HepG2 (cell line): Measurements from ENCODE around the gene SLC2A11. TPM values are rescaled to one million over a fixed set of nuclear protein-coding genes. Genes with fewer than 3 reads are reported as not detected.

Experiments used
- ATAC-seq: fragments of 200-7000 bp; cut with Tn5 transposase; 3 replicates; pipeline ENCODE4 v1.9.1; 2020; ENCODE audit warnings: mild to moderate bottlenecking, moderate library complexity
- BruUV-seq: library from RNA; stranded (reverse); fragments of 400-500 nt; replicated peaks from 2 replicates; lab custom pipeline; 2021; lab: Mats Ljungman, UMichigan
- CTCF ChIA-PET: fragments of 300-600 bp; formaldehyde crosslinking; extraction: SDS; loops from one replicate; lab custom pipeline; 2021; ENCODE audit warnings: low total read pairs, inconsistent platforms, low intra/inter-chr PET ratio; lab: Yijun Ruan, JAX
- POLR2A ChIA-PET: fragments of 350-600 bp; sonication (Branson Sonifier 250); formaldehyde crosslinking; loops from one replicate; lab custom pipeline; 2020; ENCODE audit warnings: antibody characterized with exemption, inconsistent platforms; lab: Yijun Ruan, JAX
- DNase-seq: peaks from one replicate; pipeline ENCODE4 v3.0.0-alpha.2; 2015; ENCODE audit warnings: low spot score
- FAIRE-seq: peaks from 3 replicates; lab custom pipeline; 2011; peaks lifted over from hg19 to GRCh38; lab: Jason Lieb, UNC
- H2AFZ ChIP-seq: one replicate; pipeline ENCODE4 v1.6.1; 2011; ENCODE audit warnings: low read length, inconsistent platforms
- H3K27ac ChIP-seq: fragments of 300-600 bp; 3 replicates; pipeline ENCODE4 v1.8.0; 2011; ENCODE audit warnings: mixed run types, mild to moderate bottlenecking, mixed read lengths, low read length, inconsistent platforms; ENCODE audit not compliant: insufficient read depth; ENCODE audit errors: extremely low read length
- H3K27me3 ChIP-seq, 2 experiments: fragments of 200-600 bp in 1 of 2; 2 replicates in 1 of 2; 3 replicates in 1 of 2; pipeline versions ENCODE4 v1.6.0 to v1.8.0; 2011; ENCODE audit warnings: low read length in 2 of 2, mild to moderate bottlenecking in 2 of 2, moderate library complexity in 2 of 2, inconsistent platforms in 1 of 2; ENCODE audit not compliant: insufficient read depth in 2 of 2, control insufficient read depth in 1 of 2
- H3K36me3 ChIP-seq, 2 experiments: fragments of 200-600 bp in 1 of 2; replicated peaks in 1 of 2; 2 replicates in 1 of 2; 3 replicates in 1 of 2; pipeline versions ENCODE4 v1.5.1 to v1.8.0; 2011; ENCODE audit warnings: low read length in 2 of 2, inconsistent platforms in 1 of 2; ENCODE audit not compliant: insufficient read depth in 2 of 2, control insufficient read depth in 1 of 2
- H3K4me1 ChIP-seq: 2 replicates; pipeline ENCODE4 v1.5.1; 2012; ENCODE audit warnings: low read length, inconsistent platforms; ENCODE audit not compliant: insufficient read depth
- H3K4me2 ChIP-seq: 2 replicates; pipeline ENCODE4 v1.6.0; 2011; ENCODE audit warnings: low read depth, low read length, inconsistent platforms
- H3K4me3 ChIP-seq, 3 experiments: fragments of 200-600 bp in 1 of 3; sonication (generic), shearing (Covaris generic) in 1 of 3; replicated peaks in 1 of 3; 2 replicates each; pipeline ENCODE4 v1.5.1; 2011 to 2016; ENCODE audit warnings: low read length in 3 of 3, inconsistent platforms in 2 of 3, low read depth in 2 of 3, mild to moderate bottlenecking in 2 of 3, control low read depth in 1 of 3, mixed read lengths in 1 of 3; ENCODE audit not compliant: insufficient read depth in 1 of 3
- H3K79me2 ChIP-seq: one replicate; pipeline ENCODE4 v1.6.1; 2011; ENCODE audit warnings: low read length, inconsistent platforms; ENCODE audit not compliant: insufficient read depth
- H3K9ac ChIP-seq: 2 replicates; pipeline ENCODE4 v1.6.0; 2011; ENCODE audit warnings: mild to moderate bottlenecking, low read depth, low read length, inconsistent platforms; ENCODE audit not compliant: insufficient read depth
- H3K9me3 ChIP-seq: 2 replicates; pipeline ENCODE4 v1.5.1; 2012; ENCODE audit warnings: mild to moderate bottlenecking, low read length
- H4K20me1 ChIP-seq: 2 replicates; pipeline ENCODE4 v1.6.0; 2011; ENCODE audit warnings: inconsistent platforms, mild to moderate bottlenecking, low read length, moderate library complexity; ENCODE audit not compliant: insufficient read depth
- ERF ChIP-seq: IDR thresholded peaks from 2 replicates; pipeline ENCODE4 v1.6.1; 2018; ENCODE audit warnings: missing biosample characterization, missing genetic modification reagents
- SIX1 ChIP-seq: sonication (generic); formaldehyde crosslinking; IDR thresholded peaks from 2 replicates; pipeline ENCODE4 v1.4.0; 2020; ENCODE audit warnings: missing genetic modification reagents, borderline replicate concordance
- SOX13 ChIP-seq, 3 experiments: fragments of 450-650 bp in 1 of 3; sonication (generic) in 1 of 3; formaldehyde crosslinking in 1 of 3; IDR thresholded peaks in 2 of 3; conservative IDR thresholded peaks in 1 of 3; 2 replicates each; pipeline versions ENCODE4 v1.5.0 to v1.6.1; 2016 to 2020; ENCODE audit warnings: antibody characterized with exemption in 1 of 3, mild to moderate bottlenecking in 1 of 3, missing compliant biosample characterization in 1 of 3, missing genetic modification reagents in 1 of 3, moderate library complexity in 1 of 3
- TCF7 ChIP-seq: sonication (generic); IDR thresholded peaks from 2 replicates; pipeline ENCODE4 v1.6.1; 2016; ENCODE audit warnings: antibody characterized with exemption, low read depth
- TEAD3 ChIP-seq: optimal IDR thresholded peaks from 2 replicates; pipeline ENCODE3; 2016; ENCODE audit warnings: borderline replicate concordance
- WGBS: methylation state at CpG from one replicate; pipeline ENCODE4 v1.1.6; 2017; ENCODE audit warnings: low lambda C conversion rate; 5-methylcytosine and 5-hydroxymethylcytosine counted together
- in situ Hi-C: cut with HindIII; loops from 2 replicates; pipeline ENCODE4 v1.10.0; 2017; ENCODE audit warnings: low pct_unique_long_range_greater_than_20kb; ENCODE audit not compliant: extremely low pct_ligation_motif_present
- intact Hi-C: fragments of 100-400 bp; cut with micrococcal nuclease; formaldehyde crosslinking; loops from one replicate; pipeline ENCODE4 v1.10.0; 2022; ENCODE audit not compliant: unreplicated experiment
- polyA plus RNA-seq, 8 experiments: library from polyadenylated mRNA; depleted of rRNA in 3 of 8; stranded (reverse) in 7 of 8; unstranded in 1 of 8; fragments of >200 nt; fragmentation: Illumina TruSeq in 4 of 8; extraction: Trizol in 4 of 8; gene quantifications; 2 replicates each; pipeline versions ENCODE4 v1.2.1 to v1.2.3, GENCODE V29; 2011 to 2016; ENCODE audit warnings: low read depth in 4 of 8, missing spikeins in 1 of 8, mixed read lengths in 1 of 8; ENCODE audit not compliant: insufficient read depth in 1 of 8
- total RNA-seq, 5 experiments: library from RNA; depleted of rRNA; stranded (reverse); fragments of >200 nt; fragmentation: Illumina TruSeq; extraction: Trizol; gene quantifications; 2 replicates each; pipeline ENCODE4 v1.2.3, GENCODE V29; 2016; ENCODE audit warnings: low read depth in 1 of 5
- TF ChIP-seq, protein P1 (sequence below): sonication (generic); IDR thresholded peaks from 2 replicates; pipeline ENCODE4 v1.6.1; 2016; ENCODE audit warnings: low read depth, borderline replicate concordance
- TF ChIP-seq, protein P2 (sequence below): sonication (generic); formaldehyde crosslinking; IDR thresholded peaks from 2 replicates; pipeline ENCODE4 v1.4.0; 2020; ENCODE audit warnings: missing genetic modification reagents
- TF ChIP-seq, protein P3 (sequence below): sonication (generic); formaldehyde crosslinking; IDR thresholded peaks from 2 replicates; pipeline ENCODE4 v1.4.0; 2020; ENCODE audit warnings: missing genetic modification reagents
- TF ChIP-seq, protein P4 (sequence below), 2 experiments: fragments of 450-650 bp in 1 of 2; sonication (generic) in 1 of 2; formaldehyde crosslinking; IDR thresholded peaks; 2 replicates each; pipeline versions ENCODE4 v1.5.0 to v1.8.0; 2020 to 2022; ENCODE audit warnings: mild to moderate bottlenecking in 1 of 2, missing genetic modification reagents in 1 of 2

SLC2A11 gene
- total and polyA plus RNA-seq, 2 of the 13 experiments (the other 11 are each of a cell fraction or from before 2014, with no cell fraction given): 15.2 to 15.4 TPM

DNA sequence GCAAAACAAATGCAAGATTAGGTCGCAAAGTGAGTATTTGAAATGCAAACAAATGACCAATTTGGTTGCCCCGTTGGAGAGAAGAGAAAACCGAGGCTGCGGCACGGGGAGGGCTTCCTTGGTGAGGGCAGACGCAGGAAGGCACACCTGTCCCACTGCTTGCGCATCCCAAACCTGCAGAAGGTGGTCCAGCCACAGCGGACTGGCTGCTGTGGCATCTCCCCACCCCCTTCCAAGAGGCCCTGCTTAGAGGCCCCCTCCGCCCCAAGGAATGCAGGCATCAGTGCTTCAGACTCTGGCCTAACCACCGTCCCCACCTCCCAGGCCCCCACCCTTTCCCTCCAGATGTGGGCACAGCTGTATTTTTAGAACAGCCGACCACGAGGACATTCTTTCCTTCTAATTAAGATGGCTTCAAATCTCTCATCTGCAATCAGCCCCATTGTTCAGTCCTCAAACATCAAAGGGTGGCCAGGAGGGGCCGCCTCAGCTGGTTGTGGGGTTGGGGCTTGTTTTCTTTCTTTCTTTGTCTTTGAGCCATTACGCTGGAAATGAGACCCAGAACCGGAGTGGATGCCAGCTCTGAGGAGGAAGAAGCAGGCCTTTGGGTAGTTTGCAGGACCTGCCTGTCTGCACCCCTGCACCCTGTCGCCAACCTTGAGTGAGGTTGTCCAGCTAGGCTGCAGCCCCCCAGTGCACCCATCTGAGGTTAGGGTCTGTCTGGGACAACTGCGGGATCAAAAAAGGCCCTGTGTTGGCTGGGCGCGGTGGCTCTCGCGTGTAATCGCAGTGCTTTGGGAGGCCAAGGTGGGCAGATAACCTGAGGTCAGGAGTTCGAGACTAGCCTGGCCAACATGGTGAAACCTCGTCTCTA lies 9.4 kb upstream of the SLC2A11 start:
- Histone ChIP-seq H3K27ac (no peak overlapping the region), H3K4me3 (no peak overlapping the region), H3K4me1 (peaks cover 67% of the 10 kb centered on the region), H4K20me1 (no peaks in the 10 kb centered on the region), H3K9ac (no peak overlapping the region), H2AFZ (no peak overlapping the region), H3K4me2 (peak overlapping the region; percentile 0; the same call in 1 of the 2 replicates), H3K36me3 (no peaks in the 10 kb centered on the region), H3K9me3 (no peaks in the 10 kb centered on the region), H3K27me3 (peaks cover 2 to 11% of the 10 kb centered on the region in 2 experiments; a peak in 1 of 5 replicates)
- in situ Hi-C loops (loop anchor here (5.0 to 25.0 kb wide), 2 partner anchors 66 to 236 kb away; no protein-coding TSS in a partner anchor), intact Hi-C loops (loop anchor here (5.0 kb wide), 1 partner anchor 81 kb away; the partner anchor contains the start of gene CHCHD10)
- no peak for ATAC-seq
- DNase-seq: no peak
- no TSS peak for BruUV-seq
- no peak for FAIRE-seq
- WGBS: 33% methylated on average over 21 of the region's 24 CpGs
- ChIA-PET CTCF (interaction anchor here (1.5 to 3.9 kb wide), 2 partner anchors 80 to 82 kb away, joined by 3 to 34 read pairs; partner anchors contain the start of gene CHCHD10), POLR2A (interaction anchor here (0.7 to 2.2 kb wide), 3 partner anchors 9 to 80 kb away, joined by 3 to 18 read pairs (median 5); partner anchors contain the start of genes CHCHD10 and SLC2A11)
- TF ChIP-seq SIX1 (CRISPR knock-in tag) (no peak), TCF7 (0 out of 2 replicates have a peak, but pooled peaks have one; percentile 36), TEAD3 (peak; percentile 35), SOX13 (IDR thresholded peaks at IDR 0.05) (no peak), SOX13 (CRISPR knock-in tag; conservative IDR thresholded peaks at IDR 0.05 in 1 of 2, IDR thresholded peaks at IDR 0.05 in 1 of 2) (peak in 1 of 2 experiments; percentile 51; a peak in 2 of 4 replicates), ERF (CRISPR knock-in tag) (no peak)
- TF ChIP-seq, protein P1, sequence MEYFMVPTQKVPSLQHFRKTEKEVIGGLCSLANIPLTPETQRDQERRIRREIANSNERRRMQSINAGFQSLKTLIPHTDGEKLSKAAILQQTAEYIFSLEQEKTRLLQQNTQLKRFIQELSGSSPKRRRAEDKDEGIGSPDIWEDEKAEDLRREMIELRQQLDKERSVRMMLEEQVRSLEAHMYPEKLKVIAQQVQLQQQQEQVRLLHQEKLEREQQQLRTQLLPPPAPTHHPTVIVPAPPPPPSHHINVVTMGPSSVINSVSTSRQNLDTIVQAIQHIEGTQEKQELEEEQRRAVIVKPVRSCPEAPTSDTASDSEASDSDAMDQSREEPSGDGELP: peak; percentile 30; the same call in 1 of the 2 replicates
- TF ChIP-seq, protein P2, sequence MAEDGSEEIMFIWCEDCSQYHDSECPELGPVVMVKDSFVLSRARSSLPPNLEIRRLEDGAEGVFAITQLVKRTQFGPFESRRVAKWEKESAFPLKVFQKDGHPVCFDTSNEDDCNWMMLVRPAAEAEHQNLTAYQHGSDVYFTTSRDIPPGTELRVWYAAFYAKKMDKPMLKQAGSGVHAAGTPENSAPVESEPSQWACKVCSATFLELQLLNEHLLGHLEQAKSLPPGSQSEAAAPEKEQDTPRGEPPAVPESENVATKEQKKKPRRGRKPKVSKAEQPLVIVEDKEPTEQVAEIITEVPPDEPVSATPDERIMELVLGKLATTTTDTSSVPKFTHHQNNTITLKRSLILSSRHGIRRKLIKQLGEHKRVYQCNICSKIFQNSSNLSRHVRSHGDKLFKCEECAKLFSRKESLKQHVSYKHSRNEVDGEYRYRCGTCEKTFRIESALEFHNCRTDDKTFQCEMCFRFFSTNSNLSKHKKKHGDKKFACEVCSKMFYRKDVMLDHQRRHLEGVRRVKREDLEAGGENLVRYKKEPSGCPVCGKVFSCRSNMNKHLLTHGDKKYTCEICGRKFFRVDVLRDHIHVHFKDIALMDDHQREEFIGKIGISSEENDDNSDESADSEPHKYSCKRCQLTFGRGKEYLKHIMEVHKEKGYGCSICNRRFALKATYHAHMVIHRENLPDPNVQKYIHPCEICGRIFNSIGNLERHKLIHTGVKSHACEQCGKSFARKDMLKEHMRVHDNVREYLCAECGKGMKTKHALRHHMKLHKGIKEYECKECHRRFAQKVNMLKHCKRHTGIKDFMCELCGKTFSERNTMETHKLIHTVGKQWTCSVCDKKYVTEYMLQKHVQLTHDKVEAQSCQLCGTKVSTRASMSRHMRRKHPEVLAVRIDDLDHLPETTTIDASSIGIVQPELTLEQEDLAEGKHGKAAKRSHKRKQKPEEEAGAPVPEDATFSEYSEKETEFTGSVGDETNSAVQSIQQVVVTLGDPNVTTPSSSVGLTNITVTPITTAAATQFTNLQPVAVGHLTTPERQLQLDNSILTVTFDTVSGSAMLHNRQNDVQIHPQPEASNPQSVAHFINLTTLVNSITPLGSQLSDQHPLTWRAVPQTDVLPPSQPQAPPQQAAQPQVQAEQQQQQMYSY: no peak
- TF ChIP-seq, protein P3, sequence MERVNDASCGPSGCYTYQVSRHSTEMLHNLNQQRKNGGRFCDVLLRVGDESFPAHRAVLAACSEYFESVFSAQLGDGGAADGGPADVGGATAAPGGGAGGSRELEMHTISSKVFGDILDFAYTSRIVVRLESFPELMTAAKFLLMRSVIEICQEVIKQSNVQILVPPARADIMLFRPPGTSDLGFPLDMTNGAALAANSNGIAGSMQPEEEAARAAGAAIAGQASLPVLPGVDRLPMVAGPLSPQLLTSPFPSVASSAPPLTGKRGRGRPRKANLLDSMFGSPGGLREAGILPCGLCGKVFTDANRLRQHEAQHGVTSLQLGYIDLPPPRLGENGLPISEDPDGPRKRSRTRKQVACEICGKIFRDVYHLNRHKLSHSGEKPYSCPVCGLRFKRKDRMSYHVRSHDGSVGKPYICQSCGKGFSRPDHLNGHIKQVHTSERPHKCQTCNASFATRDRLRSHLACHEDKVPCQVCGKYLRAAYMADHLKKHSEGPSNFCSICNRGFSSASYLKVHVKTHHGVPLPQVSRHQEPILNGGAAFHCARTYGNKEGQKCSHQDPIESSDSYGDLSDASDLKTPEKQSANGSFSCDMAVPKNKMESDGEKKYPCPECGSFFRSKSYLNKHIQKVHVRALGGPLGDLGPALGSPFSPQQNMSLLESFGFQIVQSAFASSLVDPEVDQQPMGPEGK (CRISPR knock-in tag): peak; percentile 24; the same call in 1 of the 2 replicates
- TF ChIP-seq, protein P4, sequence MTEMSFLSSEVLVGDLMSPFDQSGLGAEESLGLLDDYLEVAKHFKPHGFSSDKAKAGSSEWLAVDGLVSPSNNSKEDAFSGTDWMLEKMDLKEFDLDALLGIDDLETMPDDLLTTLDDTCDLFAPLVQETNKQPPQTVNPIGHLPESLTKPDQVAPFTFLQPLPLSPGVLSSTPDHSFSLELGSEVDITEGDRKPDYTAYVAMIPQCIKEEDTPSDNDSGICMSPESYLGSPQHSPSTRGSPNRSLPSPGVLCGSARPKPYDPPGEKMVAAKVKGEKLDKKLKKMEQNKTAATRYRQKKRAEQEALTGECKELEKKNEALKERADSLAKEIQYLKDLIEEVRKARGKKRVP (CRISPR knock-in tag; IDR thresholded peaks at IDR 0.05): no peak
- TF ChIP-seq, all 625 proteins: peak for 5
- H3K79me2 ChIP-seq: no peaks in the 10 kb centered on the region
